PC-9 (cell line): ENCODE data around the gene TTC28.

ENCODE experiments used
- CTCF ChIP-seq: fragments of 200-600 bp; sonication (generic); conservative IDR thresholded peaks from 2 replicates; pipeline ENCODE4 v1.6.1; 2017; ENCODE audit warnings: mixed run types, antibody characterized with exemption, mild to moderate bottlenecking, moderate library complexity
- EZH2 ChIP-seq: fragments of 200-600 bp; sonication (generic); IDR thresholded peaks from 2 replicates; pipeline ENCODE4 v1.8.0; 2017; ENCODE audit warnings: antibody characterized with exemption, low read depth

- TF ChIP-seq CTCF (no peak), EZH2 (no peak)
These were observed 77.7 kb downstream of the TTC28 start for GRCh38 chr22:28601915-28602314.
